ENCODE results near the gene RBKS.

RBKS gene

DNA sequence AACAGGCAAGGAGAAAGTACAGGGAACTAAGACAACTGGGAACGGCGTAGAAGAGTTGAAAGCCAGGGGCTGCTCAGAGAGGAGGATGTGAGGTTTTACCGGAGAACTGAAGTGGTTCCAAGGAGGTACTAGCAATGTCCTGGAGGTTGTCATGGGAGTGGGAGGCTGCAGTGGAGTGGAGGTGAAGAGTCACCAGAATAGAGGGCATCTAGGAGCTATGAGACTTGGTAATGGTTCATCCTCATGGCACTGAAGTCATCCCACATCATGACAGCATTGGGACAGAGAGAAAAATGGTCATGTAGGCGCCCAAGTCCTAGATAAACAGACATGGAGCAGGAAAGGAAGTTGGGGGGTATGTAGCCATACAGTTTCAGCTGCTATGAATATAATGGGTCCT, 92.3 kb downstream of the RBKS start:
- no peak overlapping the region for H3K27ac ChIP-seq (ENCODE audit: low read length)
- TF ChIP-seq EZH2phosphoT487 (IDR thresholded peaks at IDR 0.05; ENCODE audit: low read depth), result no peak
- TF ChIP-seq CTCF (IDR thresholded peaks at IDR 0.05; ENCODE audit: low read depth, low read length), result no peak
- no peaks in the 10 kb centered on the region for H3K9me3 ChIP-seq (ENCODE audit: insufficient read depth, low read length)

DNA sequence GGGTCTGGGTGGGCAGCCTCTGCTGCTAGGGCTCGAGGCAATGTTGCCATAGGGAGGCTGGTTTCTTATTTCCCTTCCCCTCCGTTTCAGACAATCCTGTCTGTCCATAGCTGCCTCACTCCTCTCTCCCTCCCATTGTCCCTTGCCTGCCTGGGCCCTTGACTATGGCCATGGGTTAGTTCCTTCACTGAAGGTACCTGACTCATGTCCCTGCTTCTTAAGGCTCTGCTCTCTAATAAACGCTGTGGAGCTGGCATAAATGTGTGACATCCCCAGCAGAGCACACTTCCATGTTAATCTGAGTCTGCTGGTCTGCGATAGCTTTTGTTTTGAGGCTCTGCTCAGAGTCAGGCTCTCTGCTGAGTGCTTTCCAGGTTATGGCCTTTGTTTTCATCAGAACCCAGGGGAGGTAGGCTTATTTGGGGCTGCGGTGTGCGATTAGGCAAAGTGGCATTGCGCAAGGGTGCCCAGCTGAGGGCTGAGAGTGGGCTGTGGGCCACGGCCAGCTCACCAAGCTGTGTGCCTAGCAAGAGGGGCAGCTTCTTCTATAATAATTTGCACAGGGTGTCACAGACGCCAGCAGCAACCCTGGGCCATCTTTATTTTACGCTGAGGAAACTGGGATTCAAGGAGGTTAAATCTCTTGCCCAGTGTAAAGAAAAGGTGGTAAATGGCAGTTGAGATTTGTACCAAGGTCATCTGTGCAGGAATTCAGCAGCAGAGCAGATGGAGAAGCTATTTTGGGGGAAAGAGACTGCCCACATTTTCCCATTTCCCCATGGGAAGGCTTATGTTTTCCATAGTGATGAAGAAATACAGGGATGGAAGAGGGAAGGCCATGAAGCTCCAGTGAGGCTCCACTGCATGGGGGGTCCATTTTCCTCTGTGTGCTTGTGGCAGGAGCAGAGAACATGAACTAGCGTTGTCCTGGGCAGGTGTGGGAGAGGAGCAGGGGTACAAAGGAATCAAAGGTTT, 93.1 kb downstream of the RBKS start:
- H3K27me3 ChIP-seq (ENCODE audit: low read depth, low read length), result no peaks in the 10 kb centered on the region
- no peak overlapping the region for H3K4me3 ChIP-seq (ENCODE audit: low read length)
- H3K4me1 ChIP-seq (ENCODE audit: low read length), result no peaks in the 10 kb centered on the region
- H4K20me1 ChIP-seq (ENCODE audit: insufficient read depth, low read length), result no peaks in the 10 kb centered on the region
- H3K4me2 ChIP-seq (ENCODE audit: low read length), result no peak overlapping the region
- TF ChIP-seq CTCF (IDR thresholded peaks at IDR 0.05; ENCODE audit: low read depth, low read length) (no peak), EZH2phosphoT487 (IDR thresholded peaks at IDR 0.05; ENCODE audit: low read depth) (no peak)
- H3K9me3 ChIP-seq (ENCODE audit: insufficient read depth, low read length), result no peaks in the 10 kb centered on the region
- no peak overlapping the region for H3K9ac ChIP-seq (ENCODE audit: low read length)
- no peaks in the 10 kb centered on the region for H3K36me3 ChIP-seq (replicated peaks; ENCODE audit: low read depth, low read length)
- H3K79me2 ChIP-seq (ENCODE audit: low read length), result no peaks in the 10 kb centered on the region
- H3K27ac ChIP-seq (ENCODE audit: low read length), result no peak overlapping the region
- H2AFZ ChIP-seq (ENCODE audit: low read depth, low read length), result no peak overlapping the region

More for the DNA sequence above, 92.3 kb downstream of the RBKS start:
- no peak overlapping the region for H2AFZ ChIP-seq (ENCODE audit: low read depth, low read length)
- H3K9ac ChIP-seq (ENCODE audit: low read length), result no peak overlapping the region
- H3K4me3 ChIP-seq (ENCODE audit: low read length), result no peak overlapping the region
- no peaks in the 10 kb centered on the region for H3K4me1 ChIP-seq (ENCODE audit: low read length)
- H3K4me2 ChIP-seq (ENCODE audit: low read length), result no peak overlapping the region
- no peaks in the 10 kb centered on the region for H3K79me2 ChIP-seq (ENCODE audit: low read length)
- H3K27me3 ChIP-seq (ENCODE audit: low read depth, low read length), result no peaks in the 10 kb centered on the region
- H4K20me1 ChIP-seq (ENCODE audit: insufficient read depth, low read length), result no peaks in the 10 kb centered on the region
- H3K36me3 ChIP-seq (replicated peaks; ENCODE audit: low read depth, low read length), result no peaks in the 10 kb centered on the region

DNA sequence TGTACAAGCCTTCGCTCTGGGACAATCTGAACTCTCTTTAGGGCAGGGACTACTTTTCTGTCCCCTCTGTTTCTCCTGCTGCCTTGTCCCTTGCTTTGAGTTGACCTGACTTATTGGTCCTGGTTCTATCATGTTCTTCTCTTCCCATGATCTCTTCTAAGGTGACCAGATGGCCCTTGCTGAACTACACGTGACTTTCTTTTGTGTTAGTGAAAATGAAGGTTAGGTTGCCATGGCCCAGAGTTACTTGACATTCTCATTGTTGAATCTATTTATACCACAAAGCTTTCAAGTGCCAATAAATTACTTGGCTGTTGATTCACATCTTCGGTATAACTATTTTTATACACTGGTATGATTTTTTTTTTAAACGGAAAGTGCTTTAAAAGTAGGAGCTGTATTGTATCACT, 94.3 kb downstream of the RBKS start:
- Histone ChIP-seq H3K79me2 (ENCODE audit: low read length) (no peaks in the 10 kb centered on the region), H4K20me1 (ENCODE audit: insufficient read depth, low read length) (no peaks in the 10 kb centered on the region), H2AFZ (ENCODE audit: low read depth, low read length) (no peak overlapping the region), H3K4me2 (ENCODE audit: low read length) (no peak overlapping the region), H3K36me3 (replicated peaks; ENCODE audit: low read depth, low read length) (no peaks in the 10 kb centered on the region), H3K27ac (ENCODE audit: low read length) (no peak overlapping the region), H3K9ac (ENCODE audit: low read length) (no peak overlapping the region), H3K27me3 (ENCODE audit: low read depth, low read length) (no peaks in the 10 kb centered on the region), H3K4me1 (ENCODE audit: low read length) (no peaks in the 10 kb centered on the region), H3K4me3 (ENCODE audit: low read length) (no peak overlapping the region), H3K9me3 (ENCODE audit: insufficient read depth, low read length) (no peaks in the 10 kb centered on the region)
- no peak for TF ChIP-seq CTCF (IDR thresholded peaks at IDR 0.05; ENCODE audit: low read depth, low read length)
- TF ChIP-seq EZH2phosphoT487 (IDR thresholded peaks at IDR 0.05; ENCODE audit: low read depth), result no peak

- no peaks in the 10 kb centered on the region for H3K9me3 ChIP-seq (ENCODE audit: insufficient read depth, low read length)
- H3K79me2 ChIP-seq (ENCODE audit: low read length), result no peaks in the 10 kb centered on the region
- no peaks in the 10 kb centered on the region for H3K27me3 ChIP-seq (ENCODE audit: low read depth, low read length)
- H3K4me2 ChIP-seq (ENCODE audit: low read length), result no peak overlapping the region
- H3K9ac ChIP-seq (ENCODE audit: low read length), result no peak overlapping the region
- H3K4me1 ChIP-seq (ENCODE audit: low read length), result no peaks in the 10 kb centered on the region
- no peak overlapping the region for H3K4me3 ChIP-seq (ENCODE audit: low read length)
- H4K20me1 ChIP-seq (ENCODE audit: insufficient read depth, low read length), result no peaks in the 10 kb centered on the region
- H3K27ac ChIP-seq (ENCODE audit: low read length), result no peak overlapping the region
- no peaks in the 10 kb centered on the region for H3K36me3 ChIP-seq (replicated peaks; ENCODE audit: low read depth, low read length)
- no peak overlapping the region for H2AFZ ChIP-seq (ENCODE audit: low read depth, low read length)
- TF ChIP-seq EZH2phosphoT487 (IDR thresholded peaks at IDR 0.05; ENCODE audit: low read depth), result no peak
- TF ChIP-seq CTCF (IDR thresholded peaks at IDR 0.05; ENCODE audit: low read depth, low read length), result no peak
Measured at GRCh38 chr2:27795093-27795834, 94.9 kb downstream of the RBKS start.
